ENCODE results near the gene ZNF500.

DNA sequence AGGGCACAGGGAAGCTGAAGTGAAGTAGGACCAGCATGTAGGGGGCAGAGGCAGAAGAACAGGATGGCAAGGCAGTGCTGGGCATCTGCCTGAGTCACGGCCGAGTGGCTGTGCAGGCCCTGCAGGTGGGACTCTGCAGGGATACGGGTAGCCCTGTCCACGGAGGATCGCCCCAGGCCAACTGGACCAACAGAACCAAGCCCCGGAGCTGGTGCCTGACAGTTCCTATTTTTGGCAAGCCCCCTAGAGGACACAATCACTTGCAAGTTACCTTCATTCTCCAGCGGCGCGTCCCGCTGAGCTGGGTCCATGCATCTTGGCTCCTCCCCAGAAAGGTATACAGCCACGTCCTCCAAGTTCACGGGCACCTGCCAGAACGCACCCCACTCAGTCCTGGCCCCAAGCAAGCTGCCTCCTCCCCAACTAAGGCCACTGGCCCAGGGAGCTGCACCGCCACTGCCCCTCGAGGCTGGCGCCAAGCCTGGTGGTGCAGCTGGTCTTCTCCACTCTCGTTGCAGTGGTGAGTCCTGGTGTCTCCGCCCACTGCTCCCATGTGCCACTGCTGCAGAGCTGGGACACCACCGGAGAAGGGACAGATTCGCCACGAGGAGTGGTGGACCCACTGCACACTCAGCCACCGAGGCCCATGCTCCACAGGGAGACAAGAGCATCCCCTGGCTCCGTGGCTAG, 6.6 kb downstream of the ZNF500 start:
- TF ChIP-seq, protein P1, sequence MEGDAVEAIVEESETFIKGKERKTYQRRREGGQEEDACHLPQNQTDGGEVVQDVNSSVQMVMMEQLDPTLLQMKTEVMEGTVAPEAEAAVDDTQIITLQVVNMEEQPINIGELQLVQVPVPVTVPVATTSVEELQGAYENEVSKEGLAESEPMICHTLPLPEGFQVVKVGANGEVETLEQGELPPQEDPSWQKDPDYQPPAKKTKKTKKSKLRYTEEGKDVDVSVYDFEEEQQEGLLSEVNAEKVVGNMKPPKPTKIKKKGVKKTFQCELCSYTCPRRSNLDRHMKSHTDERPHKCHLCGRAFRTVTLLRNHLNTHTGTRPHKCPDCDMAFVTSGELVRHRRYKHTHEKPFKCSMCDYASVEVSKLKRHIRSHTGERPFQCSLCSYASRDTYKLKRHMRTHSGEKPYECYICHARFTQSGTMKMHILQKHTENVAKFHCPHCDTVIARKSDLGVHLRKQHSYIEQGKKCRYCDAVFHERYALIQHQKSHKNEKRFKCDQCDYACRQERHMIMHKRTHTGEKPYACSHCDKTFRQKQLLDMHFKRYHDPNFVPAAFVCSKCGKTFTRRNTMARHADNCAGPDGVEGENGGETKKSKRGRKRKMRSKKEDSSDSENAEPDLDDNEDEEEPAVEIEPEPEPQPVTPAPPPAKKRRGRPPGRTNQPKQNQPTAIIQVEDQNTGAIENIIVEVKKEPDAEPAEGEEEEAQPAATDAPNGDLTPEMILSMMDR (IDR thresholded peaks at IDR 0.05; ENCODE audit: low read length) = no peak
- no peak for TF ChIP-seq EZH2 (IDR thresholded peaks at IDR 0.05; ENCODE audit: borderline replicate concordance, low read length)
